Loucy (cell line): Measurements from ENCODE around the gene UBE2J2.

Experiments used
- H2AFZ ChIP-seq: fragments of 200-600 bp; sonication (generic); 2 replicates; pipeline ENCODE4 v1.6.0; 2016; ENCODE audit warnings: antibody characterized with exemption, mild to moderate bottlenecking, low read length, moderate library complexity
- H3F3A ChIP-seq: fragments of 200-600 bp; 2 replicates; pipeline ENCODE4 v1.6.0; 2016; ENCODE audit warnings: antibody characterized with exemption, low read depth, mild to moderate bottlenecking
- H3K27me3 ChIP-seq: fragments of 200-600 bp; sonication (generic); 2 replicates; pipeline ENCODE4 v1.6.1; 2014; ENCODE audit warnings: low read length, mild to moderate bottlenecking; ENCODE audit not compliant: insufficient read depth, poor library complexity, severe bottlenecking
- H3K36me3 ChIP-seq: fragments of 200-600 bp; sonication (generic); 2 replicates; pipeline ENCODE4 v1.6.1; 2016; ENCODE audit warnings: low read length; ENCODE audit not compliant: insufficient read depth
- H3K4me1 ChIP-seq: fragments of 200-600 bp; sonication (generic); 2 replicates; pipeline ENCODE4 v1.5.1; 2014; ENCODE audit warnings: low read length, mild to moderate bottlenecking; ENCODE audit not compliant: insufficient read depth, poor library complexity, severe bottlenecking
- H3K4me2 ChIP-seq: fragments of 200-600 bp; sonication (generic); 2 replicates; pipeline ENCODE4 v1.6.0; 2014; ENCODE audit warnings: antibody characterized with exemption, low read length, low read depth, mild to moderate bottlenecking; ENCODE audit not compliant: poor library complexity, severe bottlenecking
- H3K4me3 ChIP-seq: fragments of 200-600 bp; sonication (generic); 2 replicates; pipeline ENCODE4 v1.5.1; 2014; ENCODE audit warnings: low read length, mild to moderate bottlenecking, mixed read lengths; ENCODE audit not compliant: poor library complexity, severe bottlenecking
- H3K79me2 ChIP-seq: fragments of 200-600 bp; sonication (generic); 2 replicates; pipeline ENCODE4 v1.6.1; 2014; ENCODE audit warnings: low read length; ENCODE audit not compliant: insufficient read depth
- H3K9ac ChIP-seq: fragments of 200-600 bp; sonication (generic); 2 replicates; pipeline ENCODE4 v1.6.0; 2014; ENCODE audit warnings: mild to moderate bottlenecking, low read depth, low read length, moderate library complexity; ENCODE audit not compliant: poor library complexity, severe bottlenecking
- H3K9me2 ChIP-seq: fragments of 200-600 bp; sonication (generic); replicated peaks from 2 replicates; pipeline ENCODE4 v1.6.1; 2016; ENCODE audit warnings: low read depth, low read length, mixed read lengths
- H3K9me3 ChIP-seq: fragments of 200-600 bp; sonication (generic); 2 replicates; pipeline ENCODE4 v1.6.1; 2014; ENCODE audit warnings: mild to moderate bottlenecking, antibody characterized with exemption, low read length, low read depth; ENCODE audit not compliant: insufficient read depth
- H4K20me1 ChIP-seq: fragments of 200-600 bp; sonication (generic); 2 replicates; pipeline ENCODE4 v1.6.0; 2014; ENCODE audit warnings: antibody characterized with exemption, low read length, mild to moderate bottlenecking; ENCODE audit not compliant: insufficient read depth, poor library complexity, severe bottlenecking
- EZH2phosphoT487 ChIP-seq: fragments of 200-600 bp; IDR thresholded peaks from 2 replicates; pipeline ENCODE4 v1.6.1; 2018; ENCODE audit warnings: antibody characterized with exemption, mild to moderate bottlenecking, moderate library complexity, borderline replicate concordance
- TF ChIP-seq, protein P1 (sequence below): fragments of 200-600 bp; sonication (generic); conservative IDR thresholded peaks from 2 replicates; pipeline ENCODE4 v1.5.1; 2014; ENCODE audit warnings: mild to moderate bottlenecking, antibody characterized with exemption, low read length

The UBE2J2 gene

DNA sequence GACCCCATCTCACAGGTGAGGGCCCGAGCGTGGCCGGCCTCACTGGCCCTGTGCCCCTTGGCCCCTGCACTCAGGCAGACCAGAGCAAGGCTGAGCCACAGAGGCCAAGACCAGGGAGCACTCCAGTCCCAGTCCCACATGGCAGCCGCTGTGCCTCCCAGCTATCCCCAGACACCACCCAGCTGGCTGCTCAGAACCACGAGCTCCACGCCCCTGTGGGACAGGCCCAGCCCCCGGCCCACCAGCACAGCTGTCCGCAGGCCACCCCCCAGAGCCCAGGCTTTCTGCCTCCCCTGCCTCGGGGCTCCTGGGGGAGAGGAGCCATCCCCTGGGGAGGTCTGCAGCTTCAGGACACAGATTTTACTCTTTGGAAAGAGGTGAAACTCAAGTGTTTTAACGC is 18.0 kb downstream of the UBE2J2 start:
- no peak overlapping the region for H2AFZ ChIP-seq
- no peak for TF ChIP-seq EZH2phosphoT487
- no peaks in the 10 kb centered on the region for H3K9me3 ChIP-seq
- no peaks in the 10 kb centered on the region for H4K20me1 ChIP-seq
- H3K36me3 ChIP-seq = peaks cover 27% of the 10 kb centered on the region; the same call in 1 of the 2 replicates
- no peaks in the 10 kb centered on the region for H3K27me3 ChIP-seq
- H3K79me2 ChIP-seq = peaks cover 4% of the 10 kb centered on the region; the same call in 1 of the 2 replicates
- H3F3A ChIP-seq = no peaks in the 10 kb centered on the region
- no peaks in the 10 kb centered on the region for H3K9me2 ChIP-seq
- no peak overlapping the region for H3K4me2 ChIP-seq
- H3K4me3 ChIP-seq = no peak overlapping the region
- H3K4me1 ChIP-seq = peaks cover 9% of the 10 kb centered on the region
- H3K9ac ChIP-seq = no peak overlapping the region

DNA sequence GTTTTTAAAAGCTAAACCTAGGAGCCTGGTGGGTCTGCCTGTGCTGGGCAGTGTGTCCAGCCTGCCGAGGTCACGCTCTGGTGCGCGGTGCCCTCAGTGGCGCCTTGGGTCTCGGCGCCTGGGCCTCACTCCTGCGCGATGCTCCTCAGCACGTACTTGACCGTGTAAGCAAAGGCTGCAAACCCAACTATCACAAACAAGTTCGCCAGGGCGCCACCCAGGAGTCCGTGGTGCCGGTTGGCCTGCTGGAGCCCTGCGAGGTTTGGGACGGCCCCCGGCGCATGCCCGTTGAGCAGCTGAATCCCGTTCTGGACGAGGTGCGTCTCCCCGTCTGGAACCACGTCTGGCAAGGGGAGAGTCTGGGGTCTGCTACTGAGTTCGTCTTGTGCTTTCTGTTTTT is 18.6 kb downstream of the UBE2J2 start:
- Histone ChIP-seq H3K36me3 (peaks cover 27% of the 10 kb centered on the region; the same call in 1 of the 2 replicates), H3K9me2 (no peaks in the 10 kb centered on the region), H3K4me3 (no peak overlapping the region), H4K20me1 (no peaks in the 10 kb centered on the region), H3K79me2 (peaks cover 4% of the 10 kb centered on the region; the same call in 1 of the 2 replicates), H3K27me3 (no peaks in the 10 kb centered on the region), H3F3A (no peaks in the 10 kb centered on the region), H3K9ac (no peak overlapping the region), H2AFZ (no peak overlapping the region), H3K4me2 (no peak overlapping the region), H3K9me3 (no peaks in the 10 kb centered on the region), H3K4me1 (peaks cover 13% of the 10 kb centered on the region)
- TF ChIP-seq EZH2phosphoT487 = no peak
- TF ChIP-seq, protein P1, sequence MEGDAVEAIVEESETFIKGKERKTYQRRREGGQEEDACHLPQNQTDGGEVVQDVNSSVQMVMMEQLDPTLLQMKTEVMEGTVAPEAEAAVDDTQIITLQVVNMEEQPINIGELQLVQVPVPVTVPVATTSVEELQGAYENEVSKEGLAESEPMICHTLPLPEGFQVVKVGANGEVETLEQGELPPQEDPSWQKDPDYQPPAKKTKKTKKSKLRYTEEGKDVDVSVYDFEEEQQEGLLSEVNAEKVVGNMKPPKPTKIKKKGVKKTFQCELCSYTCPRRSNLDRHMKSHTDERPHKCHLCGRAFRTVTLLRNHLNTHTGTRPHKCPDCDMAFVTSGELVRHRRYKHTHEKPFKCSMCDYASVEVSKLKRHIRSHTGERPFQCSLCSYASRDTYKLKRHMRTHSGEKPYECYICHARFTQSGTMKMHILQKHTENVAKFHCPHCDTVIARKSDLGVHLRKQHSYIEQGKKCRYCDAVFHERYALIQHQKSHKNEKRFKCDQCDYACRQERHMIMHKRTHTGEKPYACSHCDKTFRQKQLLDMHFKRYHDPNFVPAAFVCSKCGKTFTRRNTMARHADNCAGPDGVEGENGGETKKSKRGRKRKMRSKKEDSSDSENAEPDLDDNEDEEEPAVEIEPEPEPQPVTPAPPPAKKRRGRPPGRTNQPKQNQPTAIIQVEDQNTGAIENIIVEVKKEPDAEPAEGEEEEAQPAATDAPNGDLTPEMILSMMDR = no peak

GRCh38 chr1:1254667-1254998 is 19.0 kb downstream of the UBE2J2 start:
- peaks cover 13% of the 10 kb centered on the region for H3K4me1 ChIP-seq
- H3K36me3 ChIP-seq = peaks cover 27% of the 10 kb centered on the region; the same call in 1 of the 2 replicates
- H3K27me3 ChIP-seq = no peaks in the 10 kb centered on the region
- no peak overlapping the region for H3K9ac ChIP-seq
- no peaks in the 10 kb centered on the region for H3K9me2 ChIP-seq
- no peaks in the 10 kb centered on the region for H4K20me1 ChIP-seq
- TF ChIP-seq EZH2phosphoT487 = no peak
- TF ChIP-seq, protein P1 = no peak
- H2AFZ ChIP-seq = no peak overlapping the region
- H3K9me3 ChIP-seq = no peaks in the 10 kb centered on the region
- no peaks in the 10 kb centered on the region for H3F3A ChIP-seq
- H3K79me2 ChIP-seq = peaks cover 4% of the 10 kb centered on the region; the same call in 1 of the 2 replicates
- H3K4me2 ChIP-seq = no peak overlapping the region
- no peak overlapping the region for H3K4me3 ChIP-seq

DNA sequence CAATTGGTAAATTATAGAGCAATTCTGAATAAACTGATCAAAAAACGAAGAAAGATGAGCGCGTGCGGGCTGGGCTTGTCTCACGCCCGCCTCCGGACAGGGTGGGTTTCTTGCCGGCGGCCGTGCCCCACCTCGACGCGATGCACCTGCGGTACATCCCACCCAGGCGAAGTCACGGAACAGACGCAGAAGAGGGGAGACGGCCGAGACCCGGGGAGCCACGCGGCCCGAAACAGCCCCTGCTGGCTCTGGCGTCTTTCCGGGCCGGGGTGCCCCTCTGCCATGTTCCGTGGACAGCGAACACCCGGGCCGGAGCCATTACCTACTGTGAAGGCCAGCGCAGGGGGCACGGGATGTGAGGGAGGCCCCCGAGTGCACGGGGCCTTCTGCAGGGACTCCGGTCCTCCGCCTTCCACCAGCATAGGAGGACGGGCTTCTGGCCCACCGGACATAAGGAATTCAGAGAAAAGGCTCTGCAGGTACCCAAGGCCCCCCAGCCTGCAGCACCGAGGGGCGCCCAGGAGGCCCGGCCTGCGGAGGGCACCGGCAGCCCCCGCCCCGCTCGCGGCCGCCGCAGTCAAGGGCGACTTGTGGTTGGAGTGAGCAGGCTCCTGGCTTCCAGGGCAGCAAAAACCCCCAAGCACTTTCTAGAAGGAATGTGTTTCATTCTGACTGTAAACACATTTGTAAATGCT is 19.5 kb downstream of the UBE2J2 start:
- H3K4me1 ChIP-seq = peaks cover 13% of the 10 kb centered on the region
- TF ChIP-seq, protein P1 = no peak
- no peak for TF ChIP-seq EZH2phosphoT487
- H4K20me1 ChIP-seq = no peaks in the 10 kb centered on the region
- no peaks in the 10 kb centered on the region for H3F3A ChIP-seq
- no peaks in the 10 kb centered on the region for H3K27me3 ChIP-seq
- H2AFZ ChIP-seq = no peak overlapping the region
- no peak overlapping the region for H3K9ac ChIP-seq
- H3K4me3 ChIP-seq = no peak overlapping the region
- peaks cover 22% of the 10 kb centered on the region; the same call in 1 of the 2 replicates for H3K36me3 ChIP-seq
- H3K79me2 ChIP-seq = peaks cover 4% of the 10 kb centered on the region; the same call in 1 of the 2 replicates
- H3K4me2 ChIP-seq = no peak overlapping the region
- H3K9me2 ChIP-seq = no peaks in the 10 kb centered on the region
- H3K9me3 ChIP-seq = no peaks in the 10 kb centered on the region
